AG10803 (cell line): ENCODE results near the gene SLAMF8.
A peak's percentile ranks its signal among the peaks of the same experiment; 100 is the strongest.

ENCODE experiments used
- DNase-seq: peaks from one replicate; pipeline ENCODE4 v3.0.0; 2010; ENCODE audit warnings: low read depth
- H3K4me3 ChIP-seq: 2 replicates; pipeline ENCODE4 v1.5.1; 2011; ENCODE audit warnings: mild to moderate bottlenecking, low read length, control low read depth
- TF ChIP-seq, protein P1 (sequence below): conservative IDR thresholded peaks from 2 replicates; pipeline ENCODE4 v1.5.1; 2011; ENCODE audit warnings: mild to moderate bottlenecking, low read length, control low read depth, inconsistent platforms

SLAMF8 gene

DNA sequence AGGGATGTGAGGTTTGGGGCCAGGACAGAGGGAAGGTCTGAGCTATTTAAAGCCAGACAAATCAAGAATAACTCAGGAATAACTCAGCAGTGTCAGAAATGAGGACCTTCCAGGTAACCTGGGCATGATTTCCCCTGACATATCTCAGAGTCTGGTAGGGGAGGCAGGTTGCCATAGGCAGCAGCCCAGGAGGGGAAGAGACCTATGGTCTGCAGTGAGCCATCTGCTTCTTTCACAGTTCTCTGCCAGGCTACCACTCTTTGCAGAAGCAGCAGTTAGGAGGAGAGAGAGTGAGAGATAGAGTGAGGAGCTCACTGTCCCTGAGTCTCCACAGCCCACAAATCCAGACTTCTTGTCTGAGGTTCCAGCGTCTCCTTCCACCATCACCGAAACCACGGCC lies 42.1 kb downstream of the SLAMF8 start:
- TF ChIP-seq, protein P1, sequence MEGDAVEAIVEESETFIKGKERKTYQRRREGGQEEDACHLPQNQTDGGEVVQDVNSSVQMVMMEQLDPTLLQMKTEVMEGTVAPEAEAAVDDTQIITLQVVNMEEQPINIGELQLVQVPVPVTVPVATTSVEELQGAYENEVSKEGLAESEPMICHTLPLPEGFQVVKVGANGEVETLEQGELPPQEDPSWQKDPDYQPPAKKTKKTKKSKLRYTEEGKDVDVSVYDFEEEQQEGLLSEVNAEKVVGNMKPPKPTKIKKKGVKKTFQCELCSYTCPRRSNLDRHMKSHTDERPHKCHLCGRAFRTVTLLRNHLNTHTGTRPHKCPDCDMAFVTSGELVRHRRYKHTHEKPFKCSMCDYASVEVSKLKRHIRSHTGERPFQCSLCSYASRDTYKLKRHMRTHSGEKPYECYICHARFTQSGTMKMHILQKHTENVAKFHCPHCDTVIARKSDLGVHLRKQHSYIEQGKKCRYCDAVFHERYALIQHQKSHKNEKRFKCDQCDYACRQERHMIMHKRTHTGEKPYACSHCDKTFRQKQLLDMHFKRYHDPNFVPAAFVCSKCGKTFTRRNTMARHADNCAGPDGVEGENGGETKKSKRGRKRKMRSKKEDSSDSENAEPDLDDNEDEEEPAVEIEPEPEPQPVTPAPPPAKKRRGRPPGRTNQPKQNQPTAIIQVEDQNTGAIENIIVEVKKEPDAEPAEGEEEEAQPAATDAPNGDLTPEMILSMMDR, result no peak

DNA sequence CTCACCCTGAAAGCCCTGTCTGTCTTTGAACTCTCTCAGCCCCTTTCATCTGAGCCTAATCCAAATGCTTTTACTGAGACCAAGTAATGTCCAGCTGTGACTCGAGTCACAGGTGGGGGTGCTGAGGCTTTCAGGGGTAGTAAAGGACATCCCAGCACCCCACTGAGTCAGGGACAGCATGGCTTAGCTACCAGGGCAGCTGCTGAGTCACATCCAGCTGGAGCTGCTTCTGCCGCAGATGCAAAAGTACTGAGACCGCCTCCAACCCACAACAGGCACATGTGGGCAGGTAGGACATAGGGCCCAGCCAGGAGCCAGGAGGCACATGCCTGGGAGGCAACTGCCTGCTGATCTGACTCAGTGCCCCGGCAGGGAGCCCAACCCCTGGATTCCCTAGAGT lies 42.5 kb downstream of the SLAMF8 start:
- peak; percentile 53 for DNase-seq
- TF ChIP-seq, protein P1, result no peak
- no peak overlapping the region for H3K4me3 ChIP-seq

More for the DNA sequence above, 42.1 kb downstream of the SLAMF8 start:
- no peak for DNase-seq
- H3K4me3 ChIP-seq, result no peak overlapping the region

DNA sequence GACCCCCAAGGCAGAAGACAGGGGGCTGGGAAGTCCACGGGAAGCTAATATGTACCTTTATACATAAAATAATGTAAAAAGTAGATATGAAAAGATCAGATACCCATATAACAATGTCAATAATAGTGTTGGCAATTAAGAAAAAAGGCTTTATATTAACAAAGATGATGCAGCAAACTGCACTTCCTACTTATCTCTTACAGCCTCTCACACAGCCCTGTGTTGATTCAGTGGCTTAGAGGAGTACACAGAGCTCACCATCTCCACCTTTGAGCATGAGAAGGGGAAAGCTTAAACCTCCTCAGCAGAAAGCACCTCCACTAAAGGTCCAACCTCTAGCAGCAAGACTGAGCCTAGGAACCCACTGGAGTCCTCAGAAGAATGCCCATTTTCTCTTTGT lies 42.9 kb downstream of the SLAMF8 start:
- TF ChIP-seq, protein P1, result no peak
- DNase-seq, result no peak
- H3K4me3 ChIP-seq, result no peak overlapping the region

DNA sequence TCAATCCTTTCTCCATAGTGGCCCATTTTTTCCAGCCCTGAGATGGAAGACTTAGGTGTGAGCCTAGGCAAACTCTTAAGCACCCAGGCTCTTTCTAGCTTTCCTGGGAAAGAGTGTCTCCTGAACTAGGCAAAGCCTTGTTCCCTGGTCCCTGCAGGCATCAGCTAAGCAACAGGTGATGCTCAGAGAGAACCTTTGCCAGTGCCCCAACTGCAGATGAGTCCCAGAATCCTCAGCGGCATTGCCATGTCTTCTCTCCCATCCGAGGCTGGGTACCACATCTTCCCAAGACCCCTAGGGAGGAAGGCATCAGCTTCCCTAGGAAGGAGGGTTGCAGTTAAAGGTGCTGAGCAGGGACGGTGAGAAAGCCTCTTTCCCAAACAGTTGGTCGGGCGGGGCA lies 44.0 kb downstream of the SLAMF8 start:
- H3K4me3 ChIP-seq, result no peak overlapping the region
- TF ChIP-seq, protein P1, result no peak
- DNase-seq, result no peak

DNA sequence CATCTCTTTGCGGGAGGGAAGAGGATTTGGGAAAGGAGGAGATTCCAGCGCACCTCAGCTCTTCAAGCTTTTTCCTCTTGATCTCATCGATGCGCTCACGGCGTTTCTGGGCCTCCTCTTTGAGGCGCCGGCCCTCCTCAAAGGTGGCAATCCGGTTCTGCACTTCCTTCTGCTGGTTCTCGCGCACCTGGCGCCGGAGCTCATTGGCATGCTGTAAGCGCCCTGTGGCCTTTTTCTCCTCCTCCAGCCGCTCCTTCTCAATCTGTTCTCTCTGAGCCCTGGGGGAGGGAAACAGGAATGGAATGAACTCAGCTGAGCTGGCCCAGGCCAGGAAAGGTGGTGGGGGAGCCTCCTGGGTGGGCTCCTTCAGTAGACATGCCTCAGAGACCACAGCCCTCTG lies 46.2 kb downstream of the SLAMF8 start:
- H3K4me3 ChIP-seq, result no peak overlapping the region
- TF ChIP-seq, protein P1, result no peak
- no peak for DNase-seq

DNA sequence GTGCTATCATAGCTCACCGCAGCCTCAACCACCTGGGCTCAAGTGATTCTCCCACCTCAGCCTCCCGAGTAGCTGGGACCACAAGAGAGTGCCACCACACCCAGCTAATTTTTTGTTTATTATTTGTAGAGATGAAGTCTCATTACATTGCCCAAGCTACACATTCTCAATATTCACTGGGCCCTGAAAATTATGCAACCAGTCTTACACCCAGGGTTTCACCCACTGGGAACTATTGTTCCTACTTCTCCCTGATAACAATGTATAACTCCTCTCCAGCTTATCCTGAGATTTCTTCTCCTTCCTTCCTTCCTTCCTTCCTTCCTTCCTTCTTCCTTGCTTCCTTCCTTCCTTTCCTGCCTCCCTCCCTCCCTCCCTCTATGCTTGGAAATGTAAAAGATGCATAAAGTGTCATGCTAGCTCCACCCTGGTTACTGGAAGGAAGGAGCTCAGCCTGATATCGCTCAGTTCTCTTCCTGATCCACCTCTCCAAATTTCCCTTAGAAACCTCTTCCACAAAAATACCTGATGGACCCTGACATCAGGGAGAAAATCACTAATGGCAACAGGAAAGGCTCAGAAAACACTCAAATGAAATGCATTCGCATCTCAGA lies 47.0 kb downstream of the SLAMF8 start:
- TF ChIP-seq, protein P1, result no peak
- H3K4me3 ChIP-seq, result no peak overlapping the region
- DNase-seq, result no peak

DNA sequence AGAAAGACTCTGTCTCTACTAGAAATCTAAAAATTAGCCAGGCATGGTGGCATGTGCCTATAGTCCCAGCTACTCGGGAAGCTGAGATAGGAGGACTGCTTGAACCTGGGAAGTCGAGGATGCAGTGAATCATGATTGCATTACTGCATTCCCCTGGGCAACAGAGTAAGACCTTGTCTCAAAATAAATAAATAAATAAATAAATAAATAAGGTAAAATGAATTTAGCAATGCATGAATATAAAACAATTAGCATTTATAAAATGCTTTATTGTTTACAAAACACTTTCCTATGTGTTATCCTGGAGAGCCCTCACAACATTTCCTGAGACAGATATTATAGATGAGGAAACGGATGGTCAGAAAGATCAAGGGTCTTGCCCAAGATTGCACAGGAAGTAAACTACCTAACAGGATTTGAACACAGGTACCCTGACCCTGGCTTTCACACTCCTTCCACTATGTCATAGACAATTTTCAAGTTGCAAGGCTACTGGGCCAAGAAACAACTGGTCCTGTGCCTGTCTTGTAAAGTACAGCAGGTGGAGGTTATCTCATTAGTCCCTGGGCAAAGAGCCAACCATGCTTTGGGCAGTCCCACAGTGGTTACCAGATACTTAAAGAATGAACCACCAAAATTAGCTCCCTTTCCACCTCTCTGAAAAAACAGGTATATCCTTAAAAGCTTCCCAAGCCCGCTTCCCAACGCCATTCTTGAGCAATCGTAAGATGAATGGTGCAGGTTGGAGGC lies 51.2 kb downstream of the SLAMF8 start:
- DNase-seq, result no peak
- TF ChIP-seq, protein P1, result no peak
- no peak overlapping the region for H3K4me3 ChIP-seq
